Stomach (tissue), 9 donors: ENCODE results near the gene DISP3. TPM values are rescaled to one million over a fixed set of nuclear protein-coding genes. Genes with fewer than 3 reads are reported as not detected.

Source experiments
- DNase-seq, 2 donors: peaks; one replicate each; pipeline versions ENCODE4 v3.0.0 to v3.0.0-alpha.2; 2013 to 2019
- H3K27ac ChIP-seq, 5 donors: fragments of 200-600 bp in 4 of 5; sonication (generic) in 4 of 5; one replicate each; pipeline ENCODE4 v1.5.1; 2013 to 2019; ENCODE audit warnings: mild to moderate bottlenecking in 1 of 5, moderate library complexity in 1 of 5
- H3K27me3 ChIP-seq, 3 donors: fragments of 200-600 bp; sonication (generic); one replicate each; pipeline ENCODE4 v1.5.1; 2017 to 2019; ENCODE audit warnings: mixed run types in 1 of 3
- H3K36me3 ChIP-seq, 4 donors: fragments of 200-600 bp; sonication (generic); 1 replicate in 3 of 4; 2 replicates in 1 of 4; pipeline ENCODE4 v1.5.1; 2016 to 2019
- H3K4me1 ChIP-seq, 4 donors: fragments of 200-600 bp; sonication (generic); one replicate each; pipeline ENCODE4 v1.5.1; 2016 to 2019
- H3K4me3 ChIP-seq, 4 donors: fragments of 200-600 bp; sonication (generic) in 3 of 4; one replicate each; pipeline ENCODE4 v1.5.1; 2016 to 2019; ENCODE audit warnings: mild to moderate bottlenecking in 1 of 4
- H3K9me3 ChIP-seq, 4 donors: fragments of 200-600 bp; sonication (generic); one replicate each; pipeline ENCODE4 v1.5.1; 2016 to 2019
- CTCF ChIP-seq, 7 experiments: fragments of 450-650 bp in 4 of 7; fragments of 200-600 bp in 3 of 7; sonication (generic) in 3 of 7; IDR thresholded peaks; one replicate each; pipeline ENCODE4 v1.5.1; 2016 to 2019; ENCODE audit warnings: antibody characterized with exemption in 7 of 7, control low read depth in 2 of 7, mild to moderate bottlenecking in 1 of 7
- EP300 ChIP-seq: sonication (generic); formaldehyde crosslinking; IDR thresholded peaks from one replicate; pipeline ENCODE4 v1.6.1; 2017; ENCODE audit warnings: antibody characterized with exemption
- POLR2A ChIP-seq, 4 donors: fragments of 450-650 bp; IDR thresholded peaks; one replicate each; pipeline ENCODE4 v1.6.1; 2016; ENCODE audit warnings: antibody characterized with exemption in 4 of 4, control low read depth in 2 of 4, mild to moderate bottlenecking in 1 of 4, moderate library complexity in 1 of 4
- POLR2AphosphoS5 ChIP-seq, 3 donors: sonication (generic); formaldehyde crosslinking; IDR thresholded peaks; one replicate each; pipeline ENCODE4 v1.6.1; 2016; ENCODE audit warnings: antibody characterized with exemption in 3 of 3
- WGBS, 5 donors: extraction: QIAGEN DNeasy Blood & Tissue Kit in 3 of 5; methylation state at CpG; one replicate each; pipeline versions ENCODE4 v1.1.5 to v1.1.7; 2013 to 2018; 5-methylcytosine and 5-hydroxymethylcytosine counted together
- intact Hi-C: fragments of 100-400 bp; cut with DNase I; formaldehyde crosslinking; loops from one replicate; pipeline ENCODE4 v1.15.1; 2023; ENCODE audit warnings: low total_unique reads
- polyA plus RNA-seq, 3 donors: library from polyadenylated mRNA; stranded (reverse); fragments of 200-250 nt; gene quantifications; one replicate each; pipeline ENCODE4 v1.2.3, GENCODE V29; 2013
- total RNA-seq, 5 donors: library from RNA; depleted of rRNA; stranded (reverse); fragments of >200 nt; gene quantifications; one replicate each; pipeline versions ENCODE4 v1.1.0 to v1.2.3, GENCODE V29; 2014 to 2016
- donor health status: healthy with polysubstance abuse.
- donor health status: Bipolar disorder and iron deficiency.
- donor health status: healthy.

The DISP3 gene
- total and polyA plus RNA-seq, 8 donors, result 0.08 to 0.45 TPM; not detected in 6

DNA sequence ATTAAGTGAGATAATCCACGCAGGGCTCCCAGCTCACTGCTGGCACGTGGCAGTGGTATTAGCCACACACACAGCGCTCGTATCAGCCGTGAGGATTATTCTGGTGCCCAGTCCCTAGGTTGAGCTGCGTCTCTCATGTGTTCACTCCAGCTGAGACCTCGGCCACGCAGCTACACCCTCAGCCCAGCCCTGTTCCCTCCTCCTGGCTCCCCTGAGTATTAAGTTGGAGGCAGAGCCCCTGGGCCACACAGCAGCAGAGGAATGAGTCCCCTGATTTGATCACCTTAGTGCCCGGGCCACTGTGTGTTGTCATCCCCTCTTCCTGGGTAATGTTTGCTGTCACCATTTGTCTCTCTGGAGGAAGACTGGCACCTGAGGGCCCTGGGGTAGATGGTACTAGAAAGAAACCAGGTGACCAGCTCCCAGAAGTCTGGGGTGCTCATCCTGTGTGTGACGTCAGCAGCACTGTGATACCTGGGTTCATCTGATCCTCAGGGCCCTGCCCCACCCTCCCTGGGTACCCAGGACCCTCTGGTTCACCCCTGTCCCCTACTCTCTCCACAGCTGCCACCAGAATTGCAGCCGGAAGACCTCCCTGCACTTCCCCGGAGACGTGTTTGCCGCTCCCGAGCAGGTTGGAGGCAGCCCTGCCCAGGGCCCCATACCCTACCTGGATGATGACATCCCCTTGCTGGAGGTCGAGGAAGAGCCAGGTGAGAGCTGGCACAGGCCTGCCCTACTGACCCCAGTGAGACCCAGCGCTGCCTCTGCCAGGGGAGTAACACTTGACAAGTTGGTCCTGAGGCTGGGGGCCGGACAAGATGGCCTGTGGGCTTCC, 40.1 kb downstream of the DISP3 start:
- peaks cover 0 to 20% (median 0%) of the 10 kb centered on the region in 3 donors for H3K27me3 ChIP-seq
- no peaks in the 10 kb centered on the region for H3K4me1 ChIP-seq
- DNase-seq, result no peak
- no peaks in the 10 kb centered on the region for H3K36me3 ChIP-seq
- 71 to 85% (median 78%) methylated on average over 15 to 18 of the region's 18 CpGs for WGBS, 5 donors
- no peaks in the 10 kb centered on the region for H3K9me3 ChIP-seq
- no peak overlapping the region for H3K4me3 ChIP-seq
- H3K27ac ChIP-seq, result no peak overlapping the region
- TF ChIP-seq CTCF (IDR thresholded peaks at IDR 0.05), result no peak
- intact Hi-C loops, result no loop called here

- TF ChIP-seq EP300, result no peak
- no peak for TF ChIP-seq POLR2A (IDR thresholded peaks at IDR 0.05)
- TF ChIP-seq POLR2AphosphoS5 (IDR thresholded peaks at IDR 0.05), result no peak
- no peak for TF ChIP-seq CTCF (IDR thresholded peaks at IDR 0.05)
- intact Hi-C loops, result no loop called here
- H3K4me1 ChIP-seq, result no peaks in the 10 kb centered on the region
- DNase-seq, result no peak
- 69 to 81% (median 72%) methylated on average over 12 to 13 of the region's 13 CpGs; no CpG with 5 or more reads in 1 of the 5 donors for WGBS, 5 donors
- no peak overlapping the region for H3K4me3 ChIP-seq
- H3K27me3 ChIP-seq, result peaks cover 0 to 17% (median 0%) of the 10 kb centered on the region in 3 donors
- no peak overlapping the region for H3K27ac ChIP-seq
- no peaks in the 10 kb centered on the region for H3K36me3 ChIP-seq
- H3K9me3 ChIP-seq, result no peaks in the 10 kb centered on the region
These were observed 40.7 kb downstream of the DISP3 start for GRCh38 chr1:11519629-11520031.

DNA sequence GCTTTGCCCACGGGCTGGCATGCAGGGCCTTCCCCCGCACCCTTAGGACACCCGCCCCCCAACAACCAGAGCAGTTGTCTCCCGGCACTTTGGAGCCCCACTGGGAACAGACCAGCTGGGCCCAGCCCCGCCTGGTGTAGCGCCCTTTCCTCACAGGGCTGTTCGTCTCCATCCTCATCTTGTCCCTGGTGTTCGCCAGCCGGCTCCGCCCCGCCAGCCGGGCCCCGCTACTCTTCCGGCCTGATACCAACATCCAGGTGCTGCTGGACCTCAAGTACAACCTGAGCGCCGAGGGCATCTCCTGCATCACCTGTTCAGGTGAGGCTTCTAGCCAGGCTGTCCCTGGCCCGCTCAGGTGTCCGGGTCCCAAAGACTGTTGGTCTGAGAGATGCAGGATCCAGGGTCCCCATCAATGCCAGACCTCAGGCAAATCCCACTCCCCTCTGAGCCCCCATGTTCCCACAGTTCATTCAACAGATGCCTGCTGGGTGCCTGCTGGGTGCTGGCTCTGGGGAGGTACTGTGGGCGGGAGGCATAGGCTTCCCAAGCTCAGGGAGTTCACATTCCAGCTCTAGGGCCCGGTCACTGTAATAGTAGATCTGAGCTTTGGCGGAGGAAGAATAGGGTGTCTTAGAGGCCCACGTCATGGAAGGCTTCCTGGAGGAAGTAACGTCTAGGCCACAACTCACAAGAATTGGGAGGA, 41.7 kb downstream of the DISP3 start:
- peaks cover 0 to 11% (median 0%) of the 10 kb centered on the region in 3 donors for H3K27me3 ChIP-seq
- H3K4me1 ChIP-seq, result no peaks in the 10 kb centered on the region
- H3K4me3 ChIP-seq, result no peak overlapping the region
- no peak for DNase-seq
- H3K9me3 ChIP-seq, result no peaks in the 10 kb centered on the region
- TF ChIP-seq POLR2AphosphoS5 (IDR thresholded peaks at IDR 0.05) (no peak), CTCF (IDR thresholded peaks at IDR 0.05) (no peak), POLR2A (IDR thresholded peaks at IDR 0.05) (no peak), EP300 (no peak)
- intact Hi-C loops, result no loop called here
- 88 to 91% (median 89%) methylated on average over 22 to 23 of the region's 23 CpGs for WGBS, 5 donors
- no peak overlapping the region for H3K27ac ChIP-seq
- no peaks in the 10 kb centered on the region for H3K36me3 ChIP-seq

GRCh38 chr1:11521582-11522399, 42.8 kb downstream of the DISP3 start:
- Histone ChIP-seq H3K4me3 (no peak overlapping the region), H3K27me3 (peaks cover 0 to 8% (median 0%) of the 10 kb centered on the region in 3 donors), H3K4me1 (no peaks in the 10 kb centered on the region), H3K9me3 (no peaks in the 10 kb centered on the region), H3K27ac (no peak overlapping the region), H3K36me3 (no peaks in the 10 kb centered on the region)
- intact Hi-C loops, result no loop called here
- WGBS, 5 donors, result 84 to 90% (median 85%) methylated on average over 12 of the region's 12 CpGs
- DNase-seq, result no peak
- TF ChIP-seq POLR2AphosphoS5 (IDR thresholded peaks at IDR 0.05) (no peak), EP300 (no peak), POLR2A (IDR thresholded peaks at IDR 0.05) (no peak), CTCF (IDR thresholded peaks at IDR 0.05) (no peak)
